ENCODE measurements around the gene PPP1R3C.

PPP1R3C gene

GRCh38 chr10:91598211-91598977 lies 34.5 kb downstream of the PPP1R3C start:
- no peak for DNase-seq

GRCh38 chr10:91597197-91597881 lies 35.5 kb downstream of the PPP1R3C start:
- no peak for DNase-seq

GRCh38 chr10:91596825-91597196 lies 36.1 kb downstream of the PPP1R3C start:
- DNase-seq = no peak

- no peak for DNase-seq
Observed at GRCh38 chr10:91593834-91594233, 39.0 kb downstream of the PPP1R3C start.

GRCh38 chr10:91593366-91593765 lies 39.5 kb downstream of the PPP1R3C start:
- no peak for DNase-seq

- DNase-seq = no peak
Observed at GRCh38 chr10:91592266-91592975, 40.5 kb downstream of the PPP1R3C start.

GRCh38 chr10:91591797-91592174 lies 41.1 kb downstream of the PPP1R3C start:
- no peak for DNase-seq

GRCh38 chr10:91590904-91591796 lies 41.7 kb downstream of the PPP1R3C start:
- DNase-seq = no peak

GRCh38 chr10:91590142-91590903 lies 42.5 kb downstream of the PPP1R3C start:
- DNase-seq = no peak

GRCh38 chr10:91589658-91590035 lies 43.2 kb downstream of the PPP1R3C start:
- DNase-seq = no peak

- no peak for DNase-seq
Observed at GRCh38 chr10:91589015-91589657, 43.7 kb downstream of the PPP1R3C start.

GRCh38 chr10:91587710-91588638 lies 44.9 kb downstream of the PPP1R3C start:
- DNase-seq = no peak

GRCh38 chr10:91582153-91582554 lies 50.7 kb downstream of the PPP1R3C start:
- DNase-seq = no peak

- no peak for DNase-seq
Observed at GRCh38 chr10:91579329-91579985, 53.4 kb downstream of the PPP1R3C start.

Data from stimulated activated CD4-positive, alpha-beta T cell treated with anti-CD3 and anti-CD28 coated beads, Interleukin-4, amount 100 ng/mL, for 4 hours (primary cell).